Measurements from ENCODE around the gene PRKN. TPM values are rescaled to one million over a fixed set of nuclear protein-coding genes. Genes with fewer than 3 reads are reported as not detected.

PRKN gene
- total RNA-seq, 4 donors from 2014 or later, result 4.5 to 12.3 (median 9.0) TPM

GRCh38 chr6:161832622-161833021, 894.9 kb downstream of the PRKN start:
- no peak for DNase-seq
- H3K27me3 ChIP-seq, result no peaks in the 10 kb centered on the region
- H3K4me3 ChIP-seq, result no peak overlapping the region
- TF ChIP-seq POLR2AphosphoS5 (IDR thresholded peaks at IDR 0.05) (no peak), POLR2A (IDR thresholded peaks at IDR 0.05) (no peak), CTCF (IDR thresholded peaks at IDR 0.05) (no peak), EP300 (IDR thresholded peaks at IDR 0.05; ENCODE audit: low read depth) (no peak)
- in situ Hi-C loops (cut with MboI; ENCODE audit: low pct_ligation_motif_present in 1 of 4, low pct_unique_long_range_greater_than_20kb in 1 of 4, low sequenced_read_pairs in 3 of 4), result no loop called here
- H3K27ac ChIP-seq, result no peak overlapping the region
- no peaks in the 10 kb centered on the region for H3K9me3 ChIP-seq
- WGBS, 2 donors (ENCODE audit: low coverage in 1 of 2), result 84 to 90% methylated on average over 4 to 12 of the region's 12 CpGs
- intact Hi-C loops (cut with DNase I; ENCODE audit: low total_unique reads), result no loop called here
- H3K4me1 ChIP-seq, result no peaks in the 10 kb centered on the region
- no peaks in the 10 kb centered on the region for H3K36me3 ChIP-seq

GRCh38 chr6:161830866-161831616, 896.5 kb downstream of the PRKN start:
- Histone ChIP-seq H3K27ac (no peak overlapping the region), H3K27me3 (no peaks in the 10 kb centered on the region), H3K9me3 (no peaks in the 10 kb centered on the region), H3K4me1 (no peaks in the 10 kb centered on the region), H3K36me3 (no peaks in the 10 kb centered on the region), H3K4me3 (no peak overlapping the region)
- WGBS, 2 donors (ENCODE audit: low coverage in 1 of 2), result 57 to 61% methylated on average over 2 to 6 of the region's 6 CpGs
- DNase-seq, result no peak
- intact Hi-C loops (cut with DNase I; ENCODE audit: low total_unique reads) (no loop called here), in situ Hi-C loops (cut with MboI; ENCODE audit: low pct_ligation_motif_present in 1 of 4, low pct_unique_long_range_greater_than_20kb in 1 of 4, low sequenced_read_pairs in 3 of 4) (no loop called here)
- no peak for TF ChIP-seq POLR2AphosphoS5 (IDR thresholded peaks at IDR 0.05)
- no peak for TF ChIP-seq EP300 (IDR thresholded peaks at IDR 0.05; ENCODE audit: low read depth)
- no peak for TF ChIP-seq CTCF (IDR thresholded peaks at IDR 0.05)
- TF ChIP-seq POLR2A (IDR thresholded peaks at IDR 0.05), result no peak

- no peaks in the 10 kb centered on the region for H3K9me3 ChIP-seq
- H3K4me3 ChIP-seq, result no peak overlapping the region
- no peaks in the 10 kb centered on the region for H3K27me3 ChIP-seq
- in situ Hi-C loops (cut with MboI; ENCODE audit: low pct_ligation_motif_present in 1 of 4, low pct_unique_long_range_greater_than_20kb in 1 of 4, low sequenced_read_pairs in 3 of 4) (no loop called here), intact Hi-C loops (cut with DNase I; ENCODE audit: low total_unique reads) (no loop called here)
- H3K36me3 ChIP-seq, result no peaks in the 10 kb centered on the region
- TF ChIP-seq POLR2AphosphoS5 (IDR thresholded peaks at IDR 0.05) (no peak), EP300 (IDR thresholded peaks at IDR 0.05; ENCODE audit: low read depth) (no peak), POLR2A (IDR thresholded peaks at IDR 0.05) (no peak), CTCF (IDR thresholded peaks at IDR 0.05) (no peak)
- WGBS, 2 donors (ENCODE audit: low coverage in 1 of 2), result 60 to 86% methylated on average over 1 to 9 of the region's 9 CpGs
- DNase-seq, result no peak
- no peaks in the 10 kb centered on the region for H3K4me1 ChIP-seq
- no peak overlapping the region for H3K27ac ChIP-seq
Observed at GRCh38 chr6:161829291-161829729, 898.3 kb downstream of the PRKN start.

- in situ Hi-C loops (cut with MboI; ENCODE audit: low pct_ligation_motif_present in 1 of 4, low pct_unique_long_range_greater_than_20kb in 1 of 4, low sequenced_read_pairs in 3 of 4) (no loop called here), intact Hi-C loops (cut with DNase I; ENCODE audit: low total_unique reads) (no loop called here)
- Histone ChIP-seq H3K4me3 (no peak overlapping the region), H3K4me1 (no peaks in the 10 kb centered on the region), H3K27me3 (no peaks in the 10 kb centered on the region), H3K9me3 (no peaks in the 10 kb centered on the region), H3K27ac (no peak overlapping the region), H3K36me3 (no peaks in the 10 kb centered on the region)
- DNase-seq, result no peak
- TF ChIP-seq CTCF (IDR thresholded peaks at IDR 0.05) (no peak), EP300 (IDR thresholded peaks at IDR 0.05; ENCODE audit: low read depth) (no peak), POLR2A (IDR thresholded peaks at IDR 0.05) (no peak), POLR2AphosphoS5 (IDR thresholded peaks at IDR 0.05) (no peak)
- 65 to 68% methylated on average over 7 to 9 of the region's 9 CpGs for WGBS, 2 donors (ENCODE audit: low coverage in 1 of 2)
Observed at GRCh38 chr6:161828355-161828754, 899.2 kb downstream of the PRKN start.
